IgD-negative memory B cell (primary cell): ENCODE measurements around the gene MTERF4. TPM values are rescaled to one million over a fixed set of nuclear protein-coding genes. Genes with fewer than 3 reads are reported as not detected.
"Not testable (repeated sequence)": the region's sequence is repeated elsewhere in the genome, so short reads cannot be mapped to it uniquely, and the experiment has no call there.

ENCODE experiments used
- H3K27ac Mint-ChIP-seq, 3 donors: one replicate each; pipeline ENCODE4 v1.8.0; 2020 to 2022; ENCODE audit warnings: mild to moderate bottlenecking in 3 of 3, mixed read lengths in 3 of 3, moderate library complexity in 1 of 3
- H3K27me3 Mint-ChIP-seq: one replicate; pipeline ENCODE4 v1.8.0; 2021; ENCODE audit warnings: mixed read lengths
- H3K36me3 Mint-ChIP-seq: one replicate; pipeline ENCODE4 v1.8.0; 2020; ENCODE audit warnings: mild to moderate bottlenecking, mixed read lengths
- H3K4me1 Mint-ChIP-seq, 3 donors: one replicate each; pipeline ENCODE4 v1.8.0; 2020 to 2022; ENCODE audit warnings: mixed read lengths in 3 of 3, mild to moderate bottlenecking in 1 of 3
- H3K4me3 Mint-ChIP-seq, 4 donors: one replicate each; pipeline ENCODE4 v1.8.0; 2020 to 2022; ENCODE audit warnings: mild to moderate bottlenecking in 4 of 4, mixed read lengths in 4 of 4, moderate library complexity in 3 of 4
- H3K9me3 Mint-ChIP-seq, 3 donors: one replicate each; pipeline ENCODE4 v1.8.0; 2020 to 2021; ENCODE audit warnings: mixed read lengths in 3 of 3, mild to moderate bottlenecking in 1 of 3
- polyA plus RNA-seq: library from polyadenylated mRNA; unstranded; fragments of 300-500 nt; fragmentation: Illumina TruSeq; gene quantifications from one replicate; pipeline ENCODE4 v1.2.3, GENCODE V29; 2021

MTERF4 gene
- polyA plus RNA-seq, 1 donor from 2014 or later, result 65.6 TPM

- Mint-ChIP-seq H3K4me1 (peaks cover 33 to 50% (median 46%) of the 10 kb centered on the region in 3 donors), H3K27ac (peak overlapping the region; percentile 88 to 99 (median 92))
Observed at GRCh38 chr2:241111440-241111805, 9.3 kb upstream of the MTERF4 start.

GRCh38 chr2:241110607-241111439 is 8.7 kb upstream of the MTERF4 start:
- Mint-ChIP-seq H3K27me3 (no peaks in the 10 kb centered on the region), H3K36me3 (peaks cover 6% of the 10 kb centered on the region), H3K9me3 (peaks cover 0 to 1% (median 0%) of the 10 kb centered on the region in 3 donors), H3K4me3 (peak overlapping the region; percentile 67 to 89 (median 79)), H3K27ac (peak overlapping the region; percentile 88 to 99 (median 92)), H3K4me1 (peaks cover 33 to 50% (median 46%) of the 10 kb centered on the region in 3 donors)

More at GRCh38 chr2:241111440-241111805, 9.3 kb upstream of the MTERF4 start:
- Mint-ChIP-seq H3K27me3 (no peaks in the 10 kb centered on the region), H3K9me3 (peaks cover 0 to 1% (median 0%) of the 10 kb centered on the region in 3 donors), H3K4me3 (peak overlapping the region; percentile 67 to 89 (median 79)), H3K36me3 (peaks cover 11% of the 10 kb centered on the region)

DNA sequence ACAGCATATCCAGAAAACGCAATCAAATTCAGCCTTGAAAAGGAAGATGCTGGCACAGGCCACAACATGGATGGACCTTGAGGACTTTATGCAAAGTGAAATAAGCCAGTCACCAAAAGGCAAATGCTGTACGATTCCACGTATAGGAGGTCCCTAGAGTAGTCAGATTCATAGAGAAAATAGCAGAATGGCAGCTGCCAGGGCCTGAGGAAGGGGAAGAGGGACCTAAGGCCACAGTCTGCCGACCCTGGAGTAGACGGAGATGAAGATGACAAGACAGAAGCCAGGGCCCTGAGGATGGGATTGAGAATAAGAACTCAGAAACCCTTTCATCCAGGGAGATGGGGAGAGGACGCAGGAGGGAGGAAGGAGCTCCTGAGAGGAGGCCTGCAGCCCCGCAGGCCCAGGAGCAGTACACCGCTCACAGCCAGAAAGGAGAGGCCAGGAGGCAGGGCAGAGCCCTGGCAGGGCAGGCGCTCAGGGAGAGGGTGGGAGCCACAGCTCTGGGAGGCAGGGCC is 8.1 kb upstream of the MTERF4 start:
- Mint-ChIP-seq H3K27me3 (no peaks in the 10 kb centered on the region), H3K4me3 (peak overlapping the region; percentile 55 to 89 (median 76)), H3K27ac (peak overlapping the region; percentile 88 to 99 (median 92)), H3K9me3 (peaks cover 0 to 1% (median 0%) of the 10 kb centered on the region in 3 donors), H3K36me3 (peaks cover 6% of the 10 kb centered on the region), H3K4me1 (peaks cover 33 to 49% (median 46%) of the 10 kb centered on the region in 3 donors)

DNA sequence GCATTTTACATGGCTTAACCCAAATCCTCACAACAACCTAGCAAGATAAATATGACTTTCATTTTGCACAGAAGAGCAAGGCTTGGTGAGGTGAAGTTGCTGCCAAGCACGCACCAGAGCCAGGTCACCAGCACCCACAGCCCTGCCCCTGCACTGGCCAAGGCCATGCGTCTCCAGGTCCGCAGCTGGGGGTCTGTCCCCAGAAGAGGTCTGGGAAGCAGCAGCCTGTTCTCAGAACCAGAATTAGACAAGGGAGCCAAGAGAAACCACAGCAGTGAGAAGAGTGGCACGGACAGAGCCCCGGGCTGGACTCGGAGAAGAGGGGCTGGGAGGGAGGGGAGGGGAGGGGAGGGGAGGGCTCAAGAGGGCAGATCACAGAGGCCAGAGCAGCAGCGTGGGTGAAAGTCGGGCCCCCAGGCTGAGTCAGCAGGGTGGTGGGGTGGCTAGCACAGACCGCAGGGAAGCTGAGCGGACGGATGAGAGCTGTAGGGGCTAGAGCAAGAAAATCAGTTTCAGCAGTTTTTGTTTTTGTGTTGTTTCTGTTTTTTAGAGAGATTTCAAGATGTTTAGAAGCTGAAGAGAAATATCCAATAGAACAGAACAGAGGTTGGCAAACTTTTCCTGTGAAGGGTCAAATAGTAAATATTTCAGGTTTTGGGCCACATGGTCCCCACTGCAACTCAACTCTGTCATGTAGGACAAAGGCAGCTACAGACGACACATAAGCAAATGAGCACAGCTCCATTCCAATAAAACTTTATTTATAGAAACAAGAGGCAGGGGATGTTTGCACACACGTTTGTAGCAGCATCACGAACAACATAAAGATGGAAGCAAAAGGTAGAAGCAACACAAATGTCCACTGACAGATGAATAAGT is 7.4 kb upstream of the MTERF4 start:
- peak overlapping the region; percentile 88 to 99 (median 92) for H3K27ac Mint-ChIP-seq
- H3K4me1 Mint-ChIP-seq, result peaks cover 33 to 49% (median 43%) of the 10 kb centered on the region in 3 donors
- no peaks in the 10 kb centered on the region for H3K27me3 Mint-ChIP-seq
- H3K36me3 Mint-ChIP-seq, result peaks cover 2% of the 10 kb centered on the region
- peak overlapping the region; percentile 60 to 89 (median 80) for H3K4me3 Mint-ChIP-seq
- H3K9me3 Mint-ChIP-seq, result peaks cover 0 to 1% (median 0%) of the 10 kb centered on the region in 3 donors

GRCh38 chr2:241108271-241109209 is 6.5 kb upstream of the MTERF4 start:
- H3K27ac Mint-ChIP-seq, result peak overlapping the region; percentile 88 to 96 (median 92)
- peaks cover 0 to 1% (median 0%) of the 10 kb centered on the region in 3 donors for H3K9me3 Mint-ChIP-seq

GRCh38 chr2:241107031-241107783 is 5.1 kb upstream of the MTERF4 start:
- H3K4me3 Mint-ChIP-seq, result peak overlapping the region in 2 of 4 donors; percentile 34 to 89
- H3K36me3 Mint-ChIP-seq, result peaks cover 2% of the 10 kb centered on the region
- peaks cover 38 to 46% (median 40%) of the 10 kb centered on the region in 3 donors for H3K4me1 Mint-ChIP-seq
- H3K27me3 Mint-ChIP-seq, result no peaks in the 10 kb centered on the region
- H3K9me3 Mint-ChIP-seq, result peaks cover 0 to 1% (median 0%) of the 10 kb centered on the region in 3 donors
- H3K27ac Mint-ChIP-seq, result peak overlapping the region; percentile 57 to 94 (median 65)

More at GRCh38 chr2:241108271-241109209, 6.5 kb upstream of the MTERF4 start:
- H3K4me3 Mint-ChIP-seq, result peak overlapping the region; percentile 34 to 89 (median 76)
- peaks cover 33 to 49% (median 43%) of the 10 kb centered on the region in 3 donors for H3K4me1 Mint-ChIP-seq
- peaks cover 2% of the 10 kb centered on the region for H3K36me3 Mint-ChIP-seq
- H3K27me3 Mint-ChIP-seq, result no peaks in the 10 kb centered on the region

GRCh38 chr2:241105641-241106040 is 3.6 kb upstream of the MTERF4 start:
- Mint-ChIP-seq H3K4me1 (peaks cover 33 to 35% (median 34%) of the 10 kb centered on the region in 3 donors), H3K9me3 (peaks cover 0 to 1% (median 0%) of the 10 kb centered on the region in 3 donors), H3K27ac (peak overlapping the region in 2 of 3 donors; percentile 59 to 67), H3K4me3 (peak overlapping the region in 1 of 4 donors; percentile 34), H3K36me3 (peaks cover 2% of the 10 kb centered on the region), H3K27me3 (no peaks in the 10 kb centered on the region)

- not testable (repeated sequence) for H3K27me3 Mint-ChIP-seq, H3K9me3 Mint-ChIP-seq, H3K36me3 Mint-ChIP-seq, H3K27ac Mint-ChIP-seq
- Mint-ChIP-seq H3K4me1 (peaks cover 30 to 34% (median 34%) of the 10 kb centered on the region in 3 donors), H3K4me3 (peak overlapping the region in 1 of 4 donors; percentile 35)
Observed at GRCh38 chr2:241104611-241105010, 2.5 kb upstream of the MTERF4 start.

- peak overlapping the region; percentile 94 to 98 (median 97) for H3K27ac Mint-ChIP-seq
Observed at GRCh38 chr2:241103176-241103595, 1.1 kb upstream of the MTERF4 start.

GRCh38 chr2:241099246-241099645 is 2.8 kb downstream of the MTERF4 start:
- Mint-ChIP-seq H3K4me3 (peak overlapping the region; percentile 77 to 99 (median 93)), H3K4me1 (peaks cover 58 to 71% (median 59%) of the 10 kb centered on the region in 3 donors), H3K27ac (peak overlapping the region in 2 of 3 donors; percentile 94 to 96), H3K9me3 (no peaks in the 10 kb centered on the region), H3K36me3 (peaks cover 6% of the 10 kb centered on the region), H3K27me3 (no peaks in the 10 kb centered on the region)

More at GRCh38 chr2:241103176-241103595, 1.1 kb upstream of the MTERF4 start:
- Mint-ChIP-seq H3K27me3 (no peaks in the 10 kb centered on the region), H3K4me3 (peak overlapping the region; percentile 95 to 99 (median 96)), H3K9me3 (no peaks in the 10 kb centered on the region), H3K4me1 (peaks cover 34 to 43% (median 36%) of the 10 kb centered on the region in 3 donors), H3K36me3 (peaks cover 6% of the 10 kb centered on the region)

DNA sequence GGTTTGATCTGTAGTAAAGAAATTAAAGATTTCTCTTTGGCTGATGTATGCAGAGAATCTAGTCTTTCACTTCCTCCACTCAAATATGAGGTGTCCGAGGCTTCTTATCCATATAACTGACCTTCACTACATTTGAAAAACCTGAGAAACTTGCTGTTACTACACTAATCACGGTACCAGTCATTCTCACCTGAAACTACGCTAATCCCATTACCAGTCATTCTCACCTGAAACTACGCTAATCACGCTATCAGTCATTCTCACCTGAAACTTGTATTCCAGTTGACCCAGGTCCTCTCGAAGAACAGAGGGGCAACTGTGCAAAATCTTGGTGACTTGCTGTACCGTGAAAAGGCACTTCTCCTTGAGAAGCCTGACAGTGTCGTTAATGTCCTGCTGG is 5.1 kb downstream of the MTERF4 start:
- H3K4me3 Mint-ChIP-seq, result peak overlapping the region in 1 of 4 donors; percentile 38
- peaks cover 6% of the 10 kb centered on the region for H3K36me3 Mint-ChIP-seq
- H3K27ac Mint-ChIP-seq, result peak overlapping the region in 2 of 3 donors; percentile 77 to 96
- H3K9me3 Mint-ChIP-seq, result no peaks in the 10 kb centered on the region
- H3K27me3 Mint-ChIP-seq, result no peaks in the 10 kb centered on the region
- peaks cover 51 to 62% (median 52%) of the 10 kb centered on the region in 3 donors for H3K4me1 Mint-ChIP-seq

GRCh38 chr2:241095594-241096290 is 6.3 kb downstream of the MTERF4 start:
- Mint-ChIP-seq H3K36me3 (peaks cover 6% of the 10 kb centered on the region), H3K4me3 (peak overlapping the region in 3 of 4 donors; percentile 16 to 67 (median 19)), H3K27ac (peak overlapping the region; percentile 73 to 96 (median 89)), H3K4me1 (peaks cover 45 to 56% (median 51%) of the 10 kb centered on the region in 3 donors), H3K9me3 (no peaks in the 10 kb centered on the region), H3K27me3 (no peaks in the 10 kb centered on the region)
